ENCODE results near the gene NFKBIE.

GRCh38 chr6:44228433-44228832 lies 36.9 kb downstream of the NFKBIE start:
- TF ChIP-seq, protein P1, sequence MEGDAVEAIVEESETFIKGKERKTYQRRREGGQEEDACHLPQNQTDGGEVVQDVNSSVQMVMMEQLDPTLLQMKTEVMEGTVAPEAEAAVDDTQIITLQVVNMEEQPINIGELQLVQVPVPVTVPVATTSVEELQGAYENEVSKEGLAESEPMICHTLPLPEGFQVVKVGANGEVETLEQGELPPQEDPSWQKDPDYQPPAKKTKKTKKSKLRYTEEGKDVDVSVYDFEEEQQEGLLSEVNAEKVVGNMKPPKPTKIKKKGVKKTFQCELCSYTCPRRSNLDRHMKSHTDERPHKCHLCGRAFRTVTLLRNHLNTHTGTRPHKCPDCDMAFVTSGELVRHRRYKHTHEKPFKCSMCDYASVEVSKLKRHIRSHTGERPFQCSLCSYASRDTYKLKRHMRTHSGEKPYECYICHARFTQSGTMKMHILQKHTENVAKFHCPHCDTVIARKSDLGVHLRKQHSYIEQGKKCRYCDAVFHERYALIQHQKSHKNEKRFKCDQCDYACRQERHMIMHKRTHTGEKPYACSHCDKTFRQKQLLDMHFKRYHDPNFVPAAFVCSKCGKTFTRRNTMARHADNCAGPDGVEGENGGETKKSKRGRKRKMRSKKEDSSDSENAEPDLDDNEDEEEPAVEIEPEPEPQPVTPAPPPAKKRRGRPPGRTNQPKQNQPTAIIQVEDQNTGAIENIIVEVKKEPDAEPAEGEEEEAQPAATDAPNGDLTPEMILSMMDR (IDR thresholded peaks at IDR 0.05 in 2 of 3, conservative IDR thresholded peaks at IDR 0.05 in 1 of 3; ENCODE audit: insufficient read depth in 2 of 3, low read depth in 1 of 3, low read length in 3 of 3) = no peak
- TF ChIP-seq ZNF584 (CRISPR knock-in tag; IDR thresholded peaks at IDR 0.05; ENCODE audit: low read depth) = no peak
- no peak for TF ChIP-seq ZEB2 (IDR thresholded peaks at IDR 0.05)
- TF ChIP-seq USF1 (CRISPR knock-in tag; IDR thresholded peaks at IDR 0.05) = no peak
- no peak for TF ChIP-seq SRSF7 (optimal IDR thresholded peaks at IDR 0.05; ENCODE audit: low read depth, low read length)
- TF ChIP-seq, protein P2, sequence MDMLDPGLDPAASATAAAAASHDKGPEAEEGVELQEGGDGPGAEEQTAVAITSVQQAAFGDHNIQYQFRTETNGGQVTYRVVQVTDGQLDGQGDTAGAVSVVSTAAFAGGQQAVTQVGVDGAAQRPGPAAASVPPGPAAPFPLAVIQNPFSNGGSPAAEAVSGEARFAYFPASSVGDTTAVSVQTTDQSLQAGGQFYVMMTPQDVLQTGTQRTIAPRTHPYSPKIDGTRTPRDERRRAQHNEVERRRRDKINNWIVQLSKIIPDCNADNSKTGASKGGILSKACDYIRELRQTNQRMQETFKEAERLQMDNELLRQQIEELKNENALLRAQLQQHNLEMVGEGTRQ (CRISPR knock-in tag; IDR thresholded peaks at IDR 0.05) = no peak
- no peak for TF ChIP-seq CREM (IDR thresholded peaks at IDR 0.05; ENCODE audit: low read depth)
- TF ChIP-seq, protein P3, sequence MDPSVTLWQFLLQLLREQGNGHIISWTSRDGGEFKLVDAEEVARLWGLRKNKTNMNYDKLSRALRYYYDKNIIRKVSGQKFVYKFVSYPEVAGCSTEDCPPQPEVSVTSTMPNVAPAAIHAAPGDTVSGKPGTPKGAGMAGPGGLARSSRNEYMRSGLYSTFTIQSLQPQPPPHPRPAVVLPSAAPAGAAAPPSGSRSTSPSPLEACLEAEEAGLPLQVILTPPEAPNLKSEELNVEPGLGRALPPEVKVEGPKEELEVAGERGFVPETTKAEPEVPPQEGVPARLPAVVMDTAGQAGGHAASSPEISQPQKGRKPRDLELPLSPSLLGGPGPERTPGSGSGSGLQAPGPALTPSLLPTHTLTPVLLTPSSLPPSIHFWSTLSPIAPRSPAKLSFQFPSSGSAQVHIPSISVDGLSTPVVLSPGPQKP (CRISPR knock-in tag; IDR thresholded peaks at IDR 0.05) = no peak
- no peak for TF ChIP-seq RAD21 (CRISPR knock-in tag; conservative IDR thresholded peaks at IDR 0.05 in 1 of 2, IDR thresholded peaks at IDR 0.05 in 1 of 2)
- TF ChIP-seq SRSF1 (IDR thresholded peaks at IDR 0.05; ENCODE audit: low read depth, low read length) = no peak
- TF ChIP-seq EP300 (IDR thresholded peaks at IDR 0.05; ENCODE audit: low read length) = no peak
- TF ChIP-seq, protein P4, sequence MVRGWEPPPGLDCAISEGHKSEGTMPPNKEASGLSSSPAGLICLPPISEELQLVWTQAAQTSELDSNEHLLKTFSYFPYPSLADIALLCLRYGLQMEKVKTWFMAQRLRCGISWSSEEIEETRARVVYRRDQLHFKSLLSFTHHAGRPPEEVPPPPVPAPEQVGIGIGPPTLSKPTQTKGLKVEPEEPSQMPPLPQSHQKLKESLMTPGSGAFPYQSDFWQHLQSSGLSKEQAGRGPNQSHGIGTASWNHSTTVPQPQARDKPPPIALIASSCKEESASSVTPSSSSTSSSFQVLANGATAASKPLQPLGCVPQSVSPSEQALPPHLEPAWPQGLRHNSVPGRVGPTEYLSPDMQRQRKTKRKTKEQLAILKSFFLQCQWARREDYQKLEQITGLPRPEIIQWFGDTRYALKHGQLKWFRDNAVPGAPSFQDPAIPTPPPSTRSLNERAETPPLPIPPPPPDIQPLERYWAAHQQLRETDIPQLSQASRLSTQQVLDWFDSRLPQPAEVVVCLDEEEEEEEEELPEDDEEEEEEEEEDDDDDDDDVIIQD (CRISPR knock-in tag; IDR thresholded peaks at IDR 0.05) = no peak
